Breast epithelium (tissue), 4 donors: Measurements from ENCODE around the gene PLXNA4. TPM values are rescaled to one million over a fixed set of nuclear protein-coding genes. Genes with fewer than 3 reads are reported as not detected.

ENCODE experiments used
- DNase-seq, 2 donors: peaks; one replicate each; pipeline ENCODE4 v3.0.0-alpha.2; 2019; ENCODE audit warnings: low spot score in 2 of 2
- H3K27ac ChIP-seq, 2 donors: fragments of 200-600 bp; sonication (generic) in 1 of 2; one replicate each; pipeline ENCODE4 v1.5.1; 2016 to 2019; ENCODE audit warnings: mild to moderate bottlenecking in 1 of 2
- H3K27me3 ChIP-seq, 2 donors: fragments of 200-600 bp; sonication (generic) in 1 of 2; one replicate each; pipeline versions ENCODE4 v1.5.1 to v1.6.0; 2017 to 2019; ENCODE audit warnings: control low read depth in 1 of 2, mild to moderate bottlenecking in 1 of 2
- H3K36me3 ChIP-seq: fragments of 200-600 bp; one replicate; pipeline ENCODE4 v1.5.1; 2019
- H3K4me1 ChIP-seq, 2 donors: fragments of 200-600 bp; sonication (generic); one replicate each; pipeline ENCODE4 v1.5.1; 2016 to 2019; ENCODE audit warnings: control low read depth in 1 of 2
- H3K4me3 ChIP-seq, 3 donors: fragments of 200-600 bp; sonication (generic); 1 replicate in 2 of 3; 2 replicates in 1 of 3; pipeline ENCODE4 v1.5.1; 2016 to 2019; ENCODE audit warnings: mild to moderate bottlenecking in 3 of 3, moderate library complexity in 2 of 3
- H3K9me3 ChIP-seq, 2 donors: fragments of 200-600 bp; sonication (generic) in 1 of 2; one replicate each; pipeline ENCODE4 v1.5.1; 2016 to 2019; ENCODE audit warnings: control low read depth in 1 of 2
- CTCF ChIP-seq, 3 donors: fragments of 450-650 bp; IDR thresholded peaks; one replicate each; pipeline ENCODE4 v1.5.1; 2016 to 2017; ENCODE audit warnings: antibody characterized with exemption in 3 of 3, mild to moderate bottlenecking in 3 of 3, moderate library complexity in 3 of 3
- POLR2A ChIP-seq: fragments of 450-650 bp; IDR thresholded peaks from one replicate; pipeline ENCODE4 v1.6.1; 2016; ENCODE audit warnings: antibody characterized with exemption, mild to moderate bottlenecking, moderate library complexity
- POLR2AphosphoS5 ChIP-seq, 3 donors: sonication (generic); formaldehyde crosslinking; IDR thresholded peaks; one replicate each; pipeline ENCODE4 v1.6.1; 2017; ENCODE audit warnings: antibody characterized with exemption in 3 of 3
- intact Hi-C: fragments of 100-400 bp; cut with DNase I; formaldehyde crosslinking; loops from one replicate; pipeline ENCODE4 v1.15.1; 2023; ENCODE audit warnings: low total_unique reads
- total RNA-seq, 3 donors: library from RNA; depleted of rRNA; stranded (reverse); fragments of >200 nt; gene quantifications; one replicate each; pipeline ENCODE4 v1.1.0, GENCODE V29; 2016

The PLXNA4 gene
- total RNA-seq, 3 donors from 2014 or later = 7.2 to 32.5 (median 26.2) TPM

- Histone ChIP-seq H3K27me3 (no peaks in the 10 kb centered on the region), H3K27ac (no peak overlapping the region), H3K4me1 (no peaks in the 10 kb centered on the region), H3K36me3 (no peaks in the 10 kb centered on the region), H3K9me3 (no peaks in the 10 kb centered on the region), H3K4me3 (no peak overlapping the region)
- DNase-seq = no peak
- intact Hi-C loops = no loop called here
- TF ChIP-seq POLR2AphosphoS5 (IDR thresholded peaks at IDR 0.05) = no peak
Measured at GRCh38 chr7:132469264-132469663, 107.0 kb downstream of the PLXNA4 start.

GRCh38 chr7:132466367-132466766, 109.9 kb downstream of the PLXNA4 start:
- H3K27me3 ChIP-seq = no peaks in the 10 kb centered on the region
- H3K36me3 ChIP-seq = no peaks in the 10 kb centered on the region
- no peak overlapping the region for H3K27ac ChIP-seq
- H3K9me3 ChIP-seq = no peaks in the 10 kb centered on the region
- no peak overlapping the region for H3K4me3 ChIP-seq
- DNase-seq = no peak
- H3K4me1 ChIP-seq = no peaks in the 10 kb centered on the region
- no peak for TF ChIP-seq CTCF (IDR thresholded peaks at IDR 0.05)
- no peak for TF ChIP-seq POLR2AphosphoS5 (IDR thresholded peaks at IDR 0.05)
- TF ChIP-seq POLR2A = no peak
- intact Hi-C loops = no loop called here

- no peak for TF ChIP-seq POLR2AphosphoS5 (IDR thresholded peaks at IDR 0.05)
- Histone ChIP-seq H3K36me3 (no peaks in the 10 kb centered on the region), H3K27me3 (no peaks in the 10 kb centered on the region), H3K4me1 (no peaks in the 10 kb centered on the region), H3K4me3 (no peak overlapping the region), H3K27ac (no peak overlapping the region), H3K9me3 (no peaks in the 10 kb centered on the region)
- intact Hi-C loops = no loop called here
- no peak for DNase-seq
Measured at GRCh38 chr7:132465516-132465915, 110.8 kb downstream of the PLXNA4 start.

GRCh38 chr7:132464740-132465139, 111.5 kb downstream of the PLXNA4 start:
- no peak overlapping the region for H3K4me3 ChIP-seq
- no peak overlapping the region for H3K27ac ChIP-seq
- H3K4me1 ChIP-seq = no peaks in the 10 kb centered on the region
- TF ChIP-seq POLR2AphosphoS5 (IDR thresholded peaks at IDR 0.05) (no peak), POLR2A (no peak), CTCF (IDR thresholded peaks at IDR 0.05) (no peak)
- H3K27me3 ChIP-seq = no peaks in the 10 kb centered on the region
- no peaks in the 10 kb centered on the region for H3K36me3 ChIP-seq
- intact Hi-C loops = no loop called here
- H3K9me3 ChIP-seq = no peaks in the 10 kb centered on the region
- no peak for DNase-seq

GRCh38 chr7:132463922-132464321, 112.3 kb downstream of the PLXNA4 start:
- H3K36me3 ChIP-seq = no peaks in the 10 kb centered on the region

GRCh38 chr7:132462478-132462877, 113.8 kb downstream of the PLXNA4 start:
- Histone ChIP-seq H3K9me3 (no peaks in the 10 kb centered on the region), H3K27ac (no peak overlapping the region), H3K36me3 (no peaks in the 10 kb centered on the region), H3K4me3 (no peak overlapping the region), H3K27me3 (no peaks in the 10 kb centered on the region), H3K4me1 (no peaks in the 10 kb centered on the region)
- TF ChIP-seq POLR2AphosphoS5 (IDR thresholded peaks at IDR 0.05) (no peak), POLR2A (no peak), CTCF (IDR thresholded peaks at IDR 0.05) (no peak)
- intact Hi-C loops = no loop called here
- DNase-seq = no peak

More at GRCh38 chr7:132463922-132464321, 112.3 kb downstream of the PLXNA4 start:
- no peaks in the 10 kb centered on the region for H3K4me1 ChIP-seq
- no peak overlapping the region for H3K4me3 ChIP-seq
- DNase-seq = no peak
- H3K9me3 ChIP-seq = no peaks in the 10 kb centered on the region
- TF ChIP-seq CTCF (IDR thresholded peaks at IDR 0.05) = no peak
- TF ChIP-seq POLR2AphosphoS5 (IDR thresholded peaks at IDR 0.05) = no peak
- intact Hi-C loops = no loop called here
- H3K27me3 ChIP-seq = no peaks in the 10 kb centered on the region
- no peak overlapping the region for H3K27ac ChIP-seq
